NCI-H2196 treated with DMSO at 0.1 percent for 48 hours (cell line): ENCODE data around the gene AGPAT2.

Source experiments
- DNase-seq: peaks from one replicate; lab custom pipeline; 2025; ENCODE audit not compliant: unreplicated experiment; lab: John Stamatoyannopoulos, UW

The AGPAT2 gene

GRCh38 chr9:136629001-136629878 lies 58.0 kb downstream of the AGPAT2 start:
- DNase-seq, result no peak

- no peak for DNase-seq
These were observed 59.0 kb downstream of the AGPAT2 start for GRCh38 chr9:136628268-136628667.

- no peak for DNase-seq
These were observed 59.6 kb downstream of the AGPAT2 start for GRCh38 chr9:136627703-136628102.

- no peak for DNase-seq
These were observed 60.3 kb downstream of the AGPAT2 start for GRCh38 chr9:136626740-136627642.

GRCh38 chr9:136626066-136626725 lies 61.1 kb downstream of the AGPAT2 start:
- DNase-seq, result no peak

GRCh38 chr9:136625101-136626065 lies 61.9 kb downstream of the AGPAT2 start:
- no peak for DNase-seq

- DNase-seq, result no peak
These were observed 62.9 kb downstream of the AGPAT2 start for GRCh38 chr9:136624184-136624951.

- DNase-seq, result no peak
These were observed 63.4 kb downstream of the AGPAT2 start for GRCh38 chr9:136623842-136624183.
